ENCODE results near the gene EEIG1. TPM values are rescaled to one million over a fixed set of nuclear protein-coding genes. Genes with fewer than 3 reads are reported as not detected.

EEIG1 gene
- polyA plus RNA-seq, 1 donor (not counting 4 experiments of a cell fraction or from before 2014, with no cell fraction given) = 3.7 TPM

- H3K9ac ChIP-seq (ENCODE audit: control insufficient read depth, extremely low read depth, insufficient read depth, low read length) = peak overlapping the region; percentile 50
- FAIRE-seq (peak; percentile 98), DNase-seq (ENCODE audit: low read depth, low spot score) (peak; percentile 61)
- peak overlapping the region; percentile 89 for H3K27ac ChIP-seq (ENCODE audit: control insufficient read depth, insufficient read depth, low read length)
- peak overlapping the region in 1 of 3 experiments; percentile 11 for H3K4me3 ChIP-seq (ENCODE audit: control insufficient read depth in 2 of 3, extremely low read depth in 1 of 3, insufficient read depth in 2 of 3, low read depth in 1 of 3, low read length in 3 of 3)
- H3K36me3 ChIP-seq (ENCODE audit: control insufficient read depth in 2 of 2, extremely low read depth in 1 of 2, insufficient read depth in 2 of 2, low read length in 2 of 2) = no peaks in the 10 kb centered on the region
- H3K9me3 ChIP-seq (ENCODE audit: control insufficient read depth, low read depth, low read length) = no peaks in the 10 kb centered on the region
- dilution Hi-C loops (cut with MboI; ENCODE audit: extremely low pct_ligation_motif_present, low sequenced_read_pairs) = no loop called here
- H3K4me2 ChIP-seq (ENCODE audit: control insufficient read depth, extremely low read depth, insufficient read depth, low read depth, low read length) = peak overlapping the region; percentile 55
- peaks cover 19% of the 10 kb centered on the region for H3K79me2 ChIP-seq (ENCODE audit: control insufficient read depth, insufficient read depth, low read length)
- no peaks in the 10 kb centered on the region for H3K9me1 ChIP-seq (ENCODE audit: control insufficient read depth, extremely low read depth, insufficient read depth, low read length)
- no peaks in the 10 kb centered on the region for H4K20me1 ChIP-seq (ENCODE audit: control insufficient read depth, extremely low read depth, insufficient read depth, low read length)
- peaks cover 61% of the 10 kb centered on the region for H3K4me1 ChIP-seq (ENCODE audit: control insufficient read depth, extremely low read depth, insufficient read depth, low read length)
- TF ChIP-seq CTCF (optimal IDR thresholded peaks at IDR 0.05 in 1 of 3, IDR thresholded peaks at IDR 0.05 in 1 of 3, conservative IDR thresholded peaks at IDR 0.05 in 1 of 3; ENCODE audit: extremely low read depth in 1 of 3, insufficient read depth in 2 of 3, low read length in 3 of 3) = no peak
- no peak for TF ChIP-seq EZH2 (IDR thresholded peaks at IDR 0.05; ENCODE audit: low read length)
- H2AFZ ChIP-seq (ENCODE audit: control insufficient read depth, low read length) = peak overlapping the region; percentile 17
- H3K27me3 ChIP-seq (ENCODE audit: control insufficient read depth, extremely low read depth, insufficient read depth, low read length) = no peaks in the 10 kb centered on the region
Observed at GRCh38 chr9:127968700-127969383, 11.9 kb downstream of the EEIG1 start.

- peaks cover 16% of the 10 kb centered on the region for H3K79me2 ChIP-seq (ENCODE audit: control insufficient read depth, insufficient read depth, low read length)
- no peaks in the 10 kb centered on the region for H3K36me3 ChIP-seq (ENCODE audit: control insufficient read depth in 2 of 2, extremely low read depth in 1 of 2, insufficient read depth in 2 of 2, low read length in 2 of 2)
- no peaks in the 10 kb centered on the region for H4K20me1 ChIP-seq (ENCODE audit: control insufficient read depth, extremely low read depth, insufficient read depth, low read length)
- peak overlapping the region; percentile 89 for H3K27ac ChIP-seq (ENCODE audit: control insufficient read depth, insufficient read depth, low read length)
- FAIRE-seq (peak; percentile 67), DNase-seq (ENCODE audit: low read depth, low spot score) (no peak)
- H3K9me3 ChIP-seq (ENCODE audit: control insufficient read depth, low read depth, low read length) = no peaks in the 10 kb centered on the region
- no peaks in the 10 kb centered on the region for H3K27me3 ChIP-seq (ENCODE audit: control insufficient read depth, extremely low read depth, insufficient read depth, low read length)
- TF ChIP-seq CTCF (optimal IDR thresholded peaks at IDR 0.05 in 1 of 3, IDR thresholded peaks at IDR 0.05 in 1 of 3, conservative IDR thresholded peaks at IDR 0.05 in 1 of 3; ENCODE audit: extremely low read depth in 1 of 3, insufficient read depth in 2 of 3, low read length in 3 of 3) (peak in 1 of 3 experiments; percentile 11), EZH2 (IDR thresholded peaks at IDR 0.05; ENCODE audit: low read length) (no peak)
- dilution Hi-C loops (cut with MboI; ENCODE audit: extremely low pct_ligation_motif_present, low sequenced_read_pairs) = no loop called here
- peaks cover 61% of the 10 kb centered on the region for H3K4me1 ChIP-seq (ENCODE audit: control insufficient read depth, extremely low read depth, insufficient read depth, low read length)
- no peaks in the 10 kb centered on the region for H3K9me1 ChIP-seq (ENCODE audit: control insufficient read depth, extremely low read depth, insufficient read depth, low read length)
- H3K4me2 ChIP-seq (ENCODE audit: control insufficient read depth, extremely low read depth, insufficient read depth, low read depth, low read length) = peak overlapping the region; percentile 55
- H3K9ac ChIP-seq (ENCODE audit: control insufficient read depth, extremely low read depth, insufficient read depth, low read length) = peak overlapping the region; percentile 45
- H3K4me3 ChIP-seq (ENCODE audit: control insufficient read depth in 2 of 3, extremely low read depth in 1 of 3, insufficient read depth in 2 of 3, low read depth in 1 of 3, low read length in 3 of 3) = peak overlapping the region in 1 of 3 experiments; percentile 11
- H2AFZ ChIP-seq (ENCODE audit: control insufficient read depth, low read length) = no peak overlapping the region
Observed at GRCh38 chr9:127968042-127968441, 12.7 kb downstream of the EEIG1 start.
